Activated T-helper 2 cell treated with anti-CD3 and anti-CD28 coated beads, Interferon-gamma antibody, Interleukin-2, Interleukin-4, amounts not matched to agents 10 μg/mL and 5 μg/mL and 100 μg/mL, durations not matched to agents 14 hours and 24 hours and 36 hours (primary cell): ENCODE measurements around the gene PLEKHH3. TPM values are rescaled to one million over a fixed set of nuclear protein-coding genes. Genes with fewer than 3 reads are reported as not detected.

Experiments
- DNase-seq: peaks from one replicate; pipeline ENCODE4 v3.0.0; 2021; ENCODE audit warnings: low spot score
- H3K27ac Mint-ChIP-seq: one replicate; pipeline ENCODE4 v1.8.0; 2021; ENCODE audit warnings: mixed read lengths
- H3K27me3 Mint-ChIP-seq: one replicate; pipeline ENCODE4 v1.8.0; 2021; ENCODE audit warnings: low read depth, mixed read lengths
- H3K36me3 Mint-ChIP-seq: one replicate; pipeline ENCODE4 v1.8.0; 2021; ENCODE audit warnings: low read depth, mixed read lengths
- H3K4me1 Mint-ChIP-seq: one replicate; pipeline ENCODE4 v1.8.0; 2021; ENCODE audit warnings: low read depth, mixed read lengths
- H3K4me3 Mint-ChIP-seq: one replicate; pipeline ENCODE4 v1.8.0; 2021; ENCODE audit warnings: low read depth, mild to moderate bottlenecking, moderate library complexity, mixed read lengths
- H3K9me3 Mint-ChIP-seq: one replicate; pipeline ENCODE4 v1.8.0; 2021; ENCODE audit warnings: mixed read lengths
- intact Hi-C: fragments of 100-400 bp; cut with micrococcal nuclease; formaldehyde crosslinking; loops from one replicate; pipeline ENCODE4 v1.15.1; 2023
- total RNA-seq: library from RNA; stranded (reverse); gene quantifications from 2 replicates; pipeline ENCODE4 v1.2.3, GENCODE V29; 2022

PLEKHH3 gene
- total RNA-seq, 1 donor from 2014 or later = 0.57 TPM

DNA sequence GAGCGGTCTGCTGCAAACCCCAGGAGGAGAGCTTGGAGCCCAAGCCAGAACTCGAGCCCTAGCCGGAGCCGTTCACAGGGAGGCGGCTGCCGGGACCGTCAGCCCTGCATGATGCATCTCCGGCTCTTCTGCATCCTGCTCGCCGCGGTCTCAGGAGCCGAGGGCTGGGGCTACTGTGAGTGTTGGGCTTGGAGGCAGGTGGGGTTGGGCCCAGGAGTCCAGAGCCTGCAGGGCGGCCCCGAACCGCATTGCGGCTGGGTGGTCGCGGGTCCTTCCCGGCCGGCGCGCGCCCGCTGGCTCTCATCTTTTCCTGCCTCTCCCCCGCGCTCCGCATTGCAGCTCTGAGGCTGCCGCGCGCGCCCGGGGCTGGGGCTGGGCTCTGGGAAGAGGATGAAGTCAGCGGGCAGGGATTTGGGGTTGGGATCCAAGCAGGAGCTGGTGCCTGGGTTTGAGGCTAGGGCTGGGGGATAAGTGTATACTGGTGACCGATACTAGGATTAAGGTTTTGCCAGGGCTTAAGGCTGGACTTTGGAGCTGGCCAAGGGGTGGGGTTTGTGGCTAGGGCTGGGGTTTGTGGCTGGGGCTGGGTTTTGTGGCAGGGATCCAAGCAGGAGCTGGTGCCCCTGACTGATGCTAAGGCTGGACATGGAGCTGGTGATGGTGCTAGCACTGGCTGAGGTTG, 6.1 kb upstream of the PLEKHH3 start:
- intact Hi-C loops = no loop called here
- H3K27me3 Mint-ChIP-seq = peaks cover 45% of the 10 kb centered on the region
- H3K9me3 Mint-ChIP-seq = no peaks in the 10 kb centered on the region
- peaks cover 39% of the 10 kb centered on the region for H3K4me1 Mint-ChIP-seq
- peak overlapping the region; percentile 79 for H3K4me3 Mint-ChIP-seq
- H3K36me3 Mint-ChIP-seq = no peaks in the 10 kb centered on the region
- DNase-seq = no peak
- no peak overlapping the region for H3K27ac Mint-ChIP-seq

DNA sequence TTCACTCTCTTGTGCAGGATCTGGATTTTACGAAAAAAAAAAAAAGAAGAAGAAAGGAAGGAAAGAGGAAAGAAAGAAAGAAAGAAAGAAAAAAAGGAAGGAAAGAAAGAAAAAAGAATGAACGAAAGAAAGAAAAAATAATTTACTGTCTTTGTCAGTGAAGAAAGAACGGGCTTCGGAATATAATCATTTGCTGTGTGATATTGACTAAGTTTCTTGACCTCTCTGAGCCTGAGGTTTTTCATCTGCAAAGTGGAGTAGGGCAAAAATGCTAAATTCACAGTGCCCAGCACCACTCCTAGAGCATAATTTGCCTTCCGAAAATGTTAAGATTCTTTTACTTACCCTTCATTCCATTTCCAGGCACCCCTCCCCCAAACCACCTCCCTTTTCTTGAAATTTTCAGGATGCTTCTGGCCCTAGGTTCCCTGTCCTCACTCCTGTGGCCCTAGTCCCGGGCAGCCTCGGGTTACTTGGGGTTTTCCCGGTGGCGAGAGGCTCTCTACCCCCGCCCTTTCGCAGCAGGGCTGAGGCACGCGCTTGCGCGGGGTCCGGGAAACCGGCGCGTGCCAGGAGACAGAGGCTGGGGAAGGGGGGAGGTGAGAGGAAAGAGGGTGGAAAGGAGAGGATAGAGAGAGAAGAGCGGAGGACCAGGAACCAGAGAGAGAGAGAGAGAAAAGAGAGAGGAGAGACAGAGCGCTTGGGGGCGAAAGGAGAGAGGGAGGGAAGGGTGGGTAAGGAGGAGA, 5.4 kb upstream of the PLEKHH3 start, which contains the start of gene CNTNAP1:
Gene CNTNAP1, plus strand, starts transcription at position 556 of the 746 bp plus-strand sequence. CDS start 299 bp downstream, outside the sequence.
- Mint-ChIP-seq H3K27me3 (peaks cover 44% of the 10 kb centered on the region), H3K4me3 (peak within 1 kb of the TSS; percentile 79), H3K4me1 (peaks cover 42% of the 10 kb centered on the region), H3K27ac (no peak within 1 kb of the TSS), H3K9me3 (no peaks in the 10 kb centered on the region), H3K36me3 (no peaks in the 10 kb centered on the region)
- DNase-seq = no peak
- intact Hi-C loops = no loop called here

DNA sequence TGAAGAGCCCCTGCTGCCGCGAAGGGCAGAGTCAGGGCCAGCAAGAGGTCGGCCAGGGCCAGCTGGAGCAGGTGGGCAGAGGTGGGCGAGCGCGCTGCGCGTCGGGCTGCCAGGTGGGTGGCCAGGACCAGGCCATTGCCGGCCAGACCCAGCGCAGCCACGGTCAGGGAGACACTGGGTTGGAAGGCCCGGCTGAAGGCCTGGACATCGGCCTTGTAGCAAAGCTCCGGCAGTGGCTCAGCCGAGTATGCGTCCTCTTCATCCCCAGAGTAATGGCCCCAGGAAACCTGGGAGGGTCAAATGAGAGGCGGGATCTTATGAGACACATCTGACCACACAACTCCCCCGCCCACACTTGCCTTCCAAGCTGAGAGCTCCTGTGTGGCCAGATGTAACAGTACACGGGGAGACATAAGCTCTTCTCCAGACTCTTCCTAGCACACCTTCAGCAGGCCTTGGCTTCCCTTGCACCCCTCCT, 3.6 kb upstream of the PLEKHH3 start:
- Mint-ChIP-seq H3K27me3 (peaks cover 43% of the 10 kb centered on the region), H3K9me3 (no peaks in the 10 kb centered on the region), H3K36me3 (no peaks in the 10 kb centered on the region), H3K4me3 (no peak overlapping the region), H3K27ac (no peak overlapping the region), H3K4me1 (peaks cover 45% of the 10 kb centered on the region)
- DNase-seq = no peak
- intact Hi-C loops = no loop called here

DNA sequence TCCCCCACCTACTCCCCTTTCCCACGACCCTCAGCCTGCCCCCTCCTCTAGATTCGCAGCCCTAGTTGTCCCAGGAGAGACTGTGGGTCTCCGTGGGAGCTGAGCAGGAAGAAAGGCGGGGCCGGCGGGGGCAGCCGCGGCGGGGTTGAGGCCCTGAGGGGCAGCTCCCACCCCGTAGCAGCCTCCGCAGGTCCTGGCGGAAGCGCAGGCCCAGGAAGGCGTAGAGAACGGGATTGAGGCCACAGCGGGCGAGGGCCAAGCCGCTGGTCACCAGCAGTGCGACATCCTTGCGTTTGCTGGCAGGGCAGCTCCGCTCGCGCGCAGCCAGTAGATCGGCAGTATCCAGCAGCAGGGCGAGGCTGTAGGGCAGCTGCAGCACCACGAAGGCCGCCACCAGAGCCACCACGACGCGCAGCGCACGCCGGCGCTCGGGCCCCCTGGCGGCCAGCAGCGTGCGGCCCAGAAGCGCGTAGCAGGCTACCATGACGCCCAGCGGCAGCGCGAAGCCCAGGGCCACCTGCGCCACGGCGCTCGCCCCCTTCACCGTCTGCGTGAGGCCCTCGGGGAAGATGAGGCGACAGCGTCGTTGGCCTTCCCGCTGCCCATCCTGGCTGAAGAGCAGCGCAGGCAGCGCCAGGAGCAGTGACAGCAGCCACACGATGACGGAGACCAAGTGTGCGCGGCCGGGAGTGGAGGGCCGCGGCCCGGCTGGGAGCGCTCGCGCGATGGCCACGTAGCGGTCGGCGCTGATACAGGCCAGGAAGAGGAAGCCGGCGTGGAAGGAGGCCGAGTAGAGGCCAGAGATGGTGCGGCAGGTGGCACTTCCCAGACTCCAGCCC, 2.9 kb upstream of the PLEKHH3 start:
- Mint-ChIP-seq H3K27ac (peak overlapping the region; percentile 80), H3K27me3 (peaks cover 45% of the 10 kb centered on the region), H3K4me1 (peaks cover 46% of the 10 kb centered on the region), H3K4me3 (peak overlapping the region; percentile 57), H3K9me3 (no peaks in the 10 kb centered on the region), H3K36me3 (no peaks in the 10 kb centered on the region)
- intact Hi-C loops = loop anchor here (5.0 kb wide), 2 partner anchors 102 to 103 kb away; partner anchors contain the start of genes PSMC3IP and WNK4
- peak; percentile 76 for DNase-seq

DNA sequence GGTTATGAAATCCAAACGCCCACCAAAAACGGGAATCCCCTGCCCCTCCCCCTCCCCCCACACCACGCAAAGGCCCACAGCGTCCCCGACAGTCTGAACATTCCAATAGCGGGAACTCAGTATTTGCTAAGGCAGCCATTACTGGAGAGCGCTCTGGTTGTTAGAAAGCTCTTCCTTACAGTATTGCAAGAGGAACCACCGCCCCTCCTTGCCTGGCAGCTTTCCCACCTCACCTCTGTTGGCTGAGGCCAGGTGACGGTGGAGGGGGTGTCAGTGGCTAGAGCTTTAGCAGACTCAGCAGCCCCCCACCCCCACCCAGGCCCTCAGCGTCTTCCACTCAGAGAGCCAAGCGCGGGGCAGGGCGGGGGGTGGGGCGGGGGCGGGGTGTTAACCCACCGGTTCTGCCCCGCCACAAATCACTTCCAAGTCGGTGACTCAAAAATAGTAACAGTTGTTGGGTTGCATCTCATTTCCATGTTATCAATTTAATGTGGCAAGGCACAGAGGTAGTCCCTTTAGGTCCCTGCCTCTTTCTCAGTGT, 2.2 kb upstream of the PLEKHH3 start:
- Mint-ChIP-seq H3K4me3 (peak overlapping the region; percentile 57), H3K9me3 (no peaks in the 10 kb centered on the region), H3K4me1 (peaks cover 51% of the 10 kb centered on the region), H3K27me3 (peaks cover 48% of the 10 kb centered on the region), H3K27ac (peak overlapping the region; percentile 80), H3K36me3 (no peaks in the 10 kb centered on the region)
- no peak for DNase-seq
- intact Hi-C loops = loop anchor here (5.0 kb wide), 2 partner anchors 102 to 103 kb away; partner anchors contain the start of genes PSMC3IP and WNK4

DNA sequence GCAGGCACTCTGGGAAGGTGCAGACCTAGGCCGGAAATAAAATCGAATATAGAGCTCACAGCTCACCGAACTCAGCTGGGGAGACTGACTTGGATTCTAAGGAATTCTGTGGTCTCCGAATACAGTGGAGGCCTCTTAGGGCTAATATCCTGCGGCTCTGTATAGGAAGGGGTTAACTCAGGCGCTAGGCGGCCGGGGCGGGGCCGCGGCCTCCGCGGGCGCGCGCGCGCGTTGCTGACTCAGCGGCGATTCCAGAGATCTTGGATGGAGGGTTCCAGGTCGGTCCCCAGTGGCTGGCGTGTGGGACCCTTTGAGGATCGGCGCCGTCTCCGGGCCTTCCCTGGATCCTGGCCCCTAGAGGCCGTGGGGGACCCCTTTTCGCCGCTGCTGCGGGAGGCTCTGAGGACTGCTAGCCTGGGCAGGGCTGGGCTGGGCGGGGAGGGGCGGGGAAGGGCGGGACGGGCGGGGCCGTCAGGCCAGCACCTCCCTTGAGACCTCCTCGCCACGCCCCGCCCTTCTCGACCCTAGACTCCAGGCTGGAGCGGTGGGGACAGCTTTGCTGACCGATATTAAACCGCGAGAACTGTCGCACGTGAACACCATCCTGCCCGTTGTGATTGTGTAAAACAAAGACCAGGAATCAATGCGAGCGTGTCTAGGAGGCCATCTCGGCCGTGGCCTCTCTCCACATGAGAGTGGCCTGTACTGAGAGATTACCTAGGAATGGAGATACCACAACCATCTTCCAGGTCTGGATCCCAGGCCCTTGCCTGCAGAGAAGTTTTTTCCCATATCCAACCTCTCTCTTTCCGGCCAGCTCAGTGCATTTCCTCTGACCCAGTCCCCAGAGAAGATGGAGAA, 1.4 kb upstream of the PLEKHH3 start:
- H3K4me1 Mint-ChIP-seq = peaks cover 48% of the 10 kb centered on the region
- H3K27ac Mint-ChIP-seq = peak overlapping the region; percentile 77
- H3K9me3 Mint-ChIP-seq = no peaks in the 10 kb centered on the region
- peaks cover 43% of the 10 kb centered on the region for H3K27me3 Mint-ChIP-seq
- peak overlapping the region; percentile 79 for H3K4me3 Mint-ChIP-seq
- intact Hi-C loops = loop anchor here (1.0 to 5.0 kb wide), 3 partner anchors 69 to 104 kb away; partner anchors contain the start of genes PSMC3IP, RETREG3, TUBG1 and WNK4
- no peaks in the 10 kb centered on the region for H3K36me3 Mint-ChIP-seq
- peak; percentile 78 for DNase-seq

DNA sequence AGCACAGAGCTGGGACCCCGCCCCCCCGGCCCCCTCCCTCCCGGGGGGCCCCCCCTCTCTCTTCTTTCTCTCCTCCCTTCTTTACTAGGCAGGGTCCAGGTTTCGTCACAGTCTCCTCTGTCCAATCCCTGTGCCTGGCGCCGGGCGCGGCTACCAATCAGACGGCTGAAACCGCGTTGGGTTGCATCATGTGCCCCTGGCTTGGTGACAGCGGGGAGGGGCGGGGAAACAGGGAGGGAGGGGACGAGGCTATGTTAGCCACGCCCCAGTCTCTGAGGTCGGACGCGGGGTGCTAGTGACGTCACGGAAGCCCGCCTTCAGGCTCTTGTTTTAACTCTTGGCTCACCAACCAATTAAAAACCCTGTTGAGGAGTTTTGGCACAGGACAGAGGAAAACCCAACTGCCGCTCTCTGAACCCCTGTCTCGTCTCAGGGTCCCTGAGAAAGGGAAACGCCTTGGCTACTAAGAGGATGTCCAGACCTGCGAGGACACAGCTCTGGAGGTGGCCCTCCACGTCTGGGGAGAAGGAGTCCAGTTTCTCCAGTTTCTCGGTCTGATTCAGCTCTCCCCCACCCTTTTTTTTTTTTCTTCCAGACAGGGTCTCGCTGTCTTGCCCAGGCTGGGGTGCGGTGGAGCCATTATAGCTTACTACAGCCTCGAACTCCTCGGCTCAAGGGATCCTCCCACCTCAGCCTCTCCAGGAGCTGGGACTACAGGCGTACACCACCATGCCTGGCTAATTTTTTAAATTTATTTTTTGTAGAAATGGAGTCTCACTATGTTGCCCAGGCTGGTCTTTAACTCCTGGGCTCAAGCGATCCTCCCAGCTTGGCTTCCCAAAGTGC, 441 bp upstream of the PLEKHH3 start:
- Mint-ChIP-seq H3K27ac (peak overlapping the region; percentile 76), H3K36me3 (no peaks in the 10 kb centered on the region), H3K9me3 (no peaks in the 10 kb centered on the region), H3K4me3 (peak overlapping the region; percentile 87), H3K4me1 (peaks cover 41% of the 10 kb centered on the region), H3K27me3 (peaks cover 42% of the 10 kb centered on the region)
- intact Hi-C loops = loop anchor here (1.0 to 5.0 kb wide), 3 partner anchors 68 to 105 kb away; partner anchors contain the start of genes PSMC3IP, RETREG3, TUBG1 and WNK4
- peak; percentile 96 for DNase-seq

DNA sequence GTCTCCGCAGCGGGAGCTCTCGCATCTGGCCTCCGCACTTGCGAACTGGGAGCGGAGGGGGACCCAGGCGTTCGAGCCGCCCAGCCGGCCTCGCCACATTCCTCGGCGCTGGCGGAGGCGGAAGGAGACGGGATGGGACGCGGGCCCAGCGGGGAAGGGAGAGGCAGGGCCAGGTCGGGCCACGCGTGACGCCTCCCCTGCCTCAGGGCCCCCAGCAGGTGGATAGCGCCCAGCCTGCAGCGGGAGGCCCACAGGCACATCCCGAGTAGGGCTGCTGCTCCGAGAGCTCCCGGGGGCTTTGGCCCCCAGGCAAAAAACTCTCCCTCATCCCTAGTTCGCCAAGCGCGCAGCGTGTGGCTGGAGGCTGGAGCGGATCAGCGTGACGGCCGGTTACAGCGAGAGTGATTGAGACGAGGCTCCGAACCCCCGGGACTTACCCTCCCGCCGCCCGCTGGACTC, 800 bp downstream of the PLEKHH3 start:
- no peaks in the 10 kb centered on the region for H3K9me3 Mint-ChIP-seq
- intact Hi-C loops = loop anchor here (2.0 to 5.0 kb wide), 3 partner anchors 17 to 106 kb away; partner anchors contain the start of genes PSMC3IP, TUBG2 and WNK4
- no peaks in the 10 kb centered on the region for H3K36me3 Mint-ChIP-seq
- peaks cover 39% of the 10 kb centered on the region for H3K27me3 Mint-ChIP-seq
- H3K27ac Mint-ChIP-seq = no peak overlapping the region
- peak overlapping the region; percentile 64 for H3K4me3 Mint-ChIP-seq
- DNase-seq = no peak
- H3K4me1 Mint-ChIP-seq = peaks cover 33% of the 10 kb centered on the region

DNA sequence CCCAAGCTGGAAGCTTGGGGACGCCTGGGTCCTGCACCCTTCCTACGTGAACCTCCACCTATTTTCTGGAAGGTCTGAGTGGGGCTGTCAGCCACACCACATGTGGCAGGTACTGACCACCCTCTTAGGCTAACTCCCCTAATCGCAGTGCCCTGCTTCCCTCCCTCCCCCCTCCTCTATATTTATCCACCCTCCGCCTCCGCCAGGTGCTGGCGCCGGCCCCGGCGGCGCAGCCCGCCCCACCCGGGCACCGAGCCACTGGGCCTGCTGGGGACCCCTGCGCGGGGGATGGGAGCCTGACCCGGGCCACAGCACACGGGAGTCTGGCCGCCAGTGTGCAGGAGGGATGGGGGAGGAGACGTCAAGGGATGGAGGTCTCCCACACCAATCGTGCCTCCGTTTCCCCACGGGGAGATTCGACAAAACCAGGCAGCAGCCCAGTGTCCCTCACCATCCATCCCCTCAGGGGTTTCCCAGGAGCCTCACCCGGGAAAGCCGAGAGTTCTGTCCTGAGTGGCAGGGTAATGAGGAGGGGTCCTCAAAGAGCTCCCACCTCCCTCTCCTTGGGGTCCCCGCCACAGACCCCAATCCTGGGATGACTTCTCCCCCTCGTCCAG, 1.3 kb downstream of the PLEKHH3 start:
- intact Hi-C loops = loop anchor here (2.0 to 5.0 kb wide), 3 partner anchors 17 to 107 kb away; partner anchors contain the start of genes PSMC3IP, TUBG2 and WNK4
- Mint-ChIP-seq H3K9me3 (no peaks in the 10 kb centered on the region), H3K36me3 (no peaks in the 10 kb centered on the region), H3K27ac (no peak overlapping the region), H3K4me1 (peaks cover 35% of the 10 kb centered on the region), H3K4me3 (no peak overlapping the region), H3K27me3 (peaks cover 41% of the 10 kb centered on the region)
- DNase-seq = no peak

DNA sequence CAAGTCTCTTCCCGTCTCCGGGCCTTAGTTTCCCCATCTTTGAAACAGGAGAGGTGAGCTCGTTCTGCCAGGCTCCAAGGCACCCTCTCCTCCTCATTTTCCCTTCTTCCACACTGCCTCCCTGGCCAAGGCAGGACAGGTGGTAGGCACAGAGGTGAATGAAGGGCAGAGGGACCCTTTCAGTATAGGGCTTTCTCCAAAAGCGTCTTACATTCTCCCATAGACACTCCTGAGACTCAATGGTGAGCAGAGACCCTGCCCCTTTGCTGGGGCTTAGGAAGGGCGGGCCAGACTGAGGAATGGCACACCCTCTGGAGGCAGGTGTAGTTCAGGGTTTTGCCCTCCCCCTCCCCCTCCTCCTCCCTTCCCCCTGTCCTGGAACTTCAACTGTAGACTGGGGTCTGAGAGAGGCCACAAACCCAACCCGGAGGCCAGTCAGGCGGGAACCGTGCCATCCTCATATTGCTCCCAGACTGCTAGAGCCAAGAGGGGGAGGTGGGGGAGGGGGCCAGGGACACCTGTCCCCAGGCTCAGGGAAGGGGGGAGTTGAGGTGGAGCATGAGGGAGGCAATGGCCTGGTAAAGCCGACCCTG, 1.9 kb downstream of the PLEKHH3 start:
- H3K27ac Mint-ChIP-seq = no peak overlapping the region
- peak overlapping the region; percentile 21 for H3K4me3 Mint-ChIP-seq
- intact Hi-C loops = loop anchor here (2.0 to 5.0 kb wide), 3 partner anchors 16 to 107 kb away; partner anchors contain the start of genes PSMC3IP, TUBG2 and WNK4
- H3K9me3 Mint-ChIP-seq = no peaks in the 10 kb centered on the region
- no peak for DNase-seq
- peaks cover 43% of the 10 kb centered on the region for H3K27me3 Mint-ChIP-seq
- H3K36me3 Mint-ChIP-seq = no peaks in the 10 kb centered on the region
- peaks cover 36% of the 10 kb centered on the region for H3K4me1 Mint-ChIP-seq
